OCI-LY7 (cell line): ENCODE data around the gene TLR6. TPM values are rescaled to one million over a fixed set of nuclear protein-coding genes. Genes with fewer than 3 reads are reported as not detected.

Experiments used
- BruUV-seq: library from RNA; stranded (reverse); fragments of 400-500 nt; replicated peaks from 2 replicates; lab custom pipeline; 2021; lab: Mats Ljungman, UMichigan
- CTCF ChIA-PET: fragments of 300-600 bp; sonication (Branson Sonifier 250); formaldehyde crosslinking; loops from one replicate; lab custom pipeline; 2022; ENCODE audit warnings: antibody characterized with exemption; ENCODE audit not compliant: unreplicated experiment; lab: Charles Lee
- POLR2A ChIA-PET: fragments of 300-600 bp; sonication (Branson Sonifier 250); formaldehyde crosslinking; loops from one replicate; lab custom pipeline; 2022; ENCODE audit warnings: antibody characterized with exemption; lab: Charles Lee
- DNase-seq: peaks from one replicate; pipeline ENCODE4 v3.0.0-alpha.2; 2015; ENCODE audit warnings: low spot score
- H2AFZ ChIP-seq: fragments of 200-600 bp; sonication (generic), shearing (Covaris generic); 2 replicates; pipeline ENCODE4 v1.6.1; 2014; ENCODE audit warnings: mild to moderate bottlenecking, antibody characterized with exemption, low read length, moderate library complexity
- H3K27ac ChIP-seq: fragments of 200-600 bp; sonication (generic); 2 replicates; pipeline ENCODE4 v1.5.1; 2014; ENCODE audit warnings: mixed run types, low read depth, mild to moderate bottlenecking, moderate library complexity, low read length, inconsistent platforms; ENCODE audit not compliant: poor library complexity, severe bottlenecking
- H3K36me3 ChIP-seq: fragments of 200-600 bp; sonication (generic); 2 replicates; pipeline ENCODE4 v1.6.1; 2014; ENCODE audit warnings: mild to moderate bottlenecking, antibody characterized with exemption, low read length, moderate library complexity, mixed read lengths; ENCODE audit not compliant: insufficient read depth
- H3K4me1 ChIP-seq: fragments of 200-600 bp; sonication (generic); 2 replicates; pipeline ENCODE4 v1.5.1; 2014; ENCODE audit warnings: mild to moderate bottlenecking, low read length; ENCODE audit not compliant: insufficient read depth, poor library complexity, severe bottlenecking
- H3K4me2 ChIP-seq: fragments of 200-600 bp; sonication (generic); 2 replicates; pipeline ENCODE4 v1.6.1; 2014; ENCODE audit warnings: mild to moderate bottlenecking, low read length
- H3K4me3 ChIP-seq: fragments of 200-600 bp; sonication (generic); 2 replicates; pipeline ENCODE4 v1.5.1; 2014; ENCODE audit warnings: mild to moderate bottlenecking, low read depth, low read length; ENCODE audit not compliant: poor library complexity, severe bottlenecking
- H3K79me2 ChIP-seq: fragments of 200-600 bp; sonication (generic); 2 replicates; pipeline ENCODE4 v1.6.1; 2016; ENCODE audit warnings: low read depth, mild to moderate bottlenecking, low read length, moderate library complexity, mixed read lengths; ENCODE audit not compliant: insufficient read depth
- H3K9me2 ChIP-seq: fragments of 200-600 bp; sonication (generic); 2 replicates; pipeline ENCODE4 v1.6.1; 2016; ENCODE audit warnings: mild to moderate bottlenecking, low read length, mixed read lengths; ENCODE audit not compliant: insufficient read depth
- H3K9me3 ChIP-seq: fragments of 200-600 bp; sonication (generic); 2 replicates; pipeline ENCODE4 v1.6.1; 2014; ENCODE audit warnings: mild to moderate bottlenecking, mixed run types, low read length, mixed read lengths
- H4K20me1 ChIP-seq: fragments of 200-600 bp; sonication (generic); 2 replicates; pipeline ENCODE4 v1.6.1; 2014; ENCODE audit warnings: mild to moderate bottlenecking, antibody characterized with exemption, low read length, moderate library complexity, mixed read lengths; ENCODE audit not compliant: insufficient read depth
- CTCF ChIP-seq: fragments of 200-600 bp; sonication (generic); conservative IDR thresholded peaks from 2 replicates; pipeline ENCODE4 v1.5.1; 2014; ENCODE audit warnings: mild to moderate bottlenecking, antibody characterized with exemption, low read length, moderate library complexity, mixed read lengths
- EZH2phosphoT487 ChIP-seq: fragments of 200-600 bp; sonication (generic); IDR thresholded peaks from 2 replicates; pipeline ENCODE4 v1.6.1; 2018; ENCODE audit warnings: low read depth, borderline replicate concordance, mild to moderate bottlenecking, mixed run types, antibody characterized with exemption, low read length, moderate library complexity, mixed read lengths
- intact Hi-C: fragments of 100-400 bp; cut with micrococcal nuclease; formaldehyde crosslinking; loops from one replicate; pipeline ENCODE4 v1.10.0; 2022; ENCODE audit not compliant: unreplicated experiment
- total RNA-seq, 2 experiments: library from RNA; depleted of rRNA in 1 of 2; stranded (reverse); fragments of >200 nt in 1 of 2; shearing (Covaris generic) in 1 of 2; gene quantifications; 2 replicates each; pipeline ENCODE4 v1.2.3, GENCODE V29; 2014 to 2022

TLR6 gene
- total RNA-seq, 2 experiments from 2014 or later: 1.5 to 9.2 TPM

GRCh38 chr4:38873290-38873944 is 16.8 kb upstream of the TLR6 start:
- POLR2A ChIA-PET: interaction anchor here (0.5 to 1.3 kb wide), 4 partner anchors 10 to 1702 kb away, joined by 3 to 4 read pairs (median 3); no protein-coding TSS in a partner anchor
- Histone ChIP-seq H3K36me3 (no peaks in the 10 kb centered on the region), H2AFZ (peak overlapping the region; percentile 42; the same call in 1 of the 2 replicates), H3K9me2 (no peaks in the 10 kb centered on the region), H3K4me3 (no peak overlapping the region), H3K4me1 (peaks cover 5% of the 10 kb centered on the region), H3K79me2 (no peaks in the 10 kb centered on the region), H3K9me3 (no peaks in the 10 kb centered on the region), H4K20me1 (no peaks in the 10 kb centered on the region), H3K4me2 (no peak overlapping the region), H3K27ac (no peak overlapping the region)
- peak; percentile 45 for DNase-seq
- CTCF ChIA-PET: no interaction called here
- TF ChIP-seq EZH2phosphoT487 (no peak), CTCF (peak; percentile 73)
- no TSS peak for BruUV-seq
- intact Hi-C loops: no loop called here

GRCh38 chr4:38872620-38873019 is 16.0 kb upstream of the TLR6 start:
- Histone ChIP-seq H2AFZ (no peak overlapping the region), H3K27ac (no peak overlapping the region), H3K79me2 (no peaks in the 10 kb centered on the region), H3K4me2 (no peak overlapping the region), H3K9me2 (no peaks in the 10 kb centered on the region), H3K9me3 (no peaks in the 10 kb centered on the region), H3K4me3 (no peak overlapping the region), H4K20me1 (no peaks in the 10 kb centered on the region), H3K36me3 (no peaks in the 10 kb centered on the region), H3K4me1 (peaks cover 5% of the 10 kb centered on the region)
- ChIA-PET CTCF (no interaction called here), POLR2A (interaction anchor here (0.5 kb wide), 1 partner anchor 1144 kb away, joined by 3 read pairs; no protein-coding TSS in a partner anchor)
- TF ChIP-seq EZH2phosphoT487: no peak
- no peak for TF ChIP-seq CTCF
- no TSS peak for BruUV-seq
- no peak for DNase-seq
- intact Hi-C loops: no loop called here

GRCh38 chr4:38871593-38871992 is 15.0 kb upstream of the TLR6 start:
- no peaks in the 10 kb centered on the region for H3K79me2 ChIP-seq
- H3K4me3 ChIP-seq: no peak overlapping the region
- no peak for DNase-seq
- BruUV-seq: no TSS peak
- ChIA-PET POLR2A (interaction anchor here (0.5 to 0.8 kb wide), 2 partner anchors 15 to 133 kb away, joined by 3 read pairs; no protein-coding TSS in a partner anchor), CTCF (no interaction called here)
- no peak for TF ChIP-seq EZH2phosphoT487
- TF ChIP-seq CTCF: no peak
- peaks cover 5% of the 10 kb centered on the region for H3K4me1 ChIP-seq
- H3K36me3 ChIP-seq: no peaks in the 10 kb centered on the region
- no peaks in the 10 kb centered on the region for H3K9me3 ChIP-seq
- no peak overlapping the region for H3K27ac ChIP-seq
- no peak overlapping the region for H3K4me2 ChIP-seq
- intact Hi-C loops: no loop called here
- no peaks in the 10 kb centered on the region for H3K9me2 ChIP-seq
- no peak overlapping the region for H2AFZ ChIP-seq
- no peaks in the 10 kb centered on the region for H4K20me1 ChIP-seq
